Left cardiac atrium (tissue), 4 donors: ENCODE data around the gene ZNF219. TPM values are rescaled to one million over a fixed set of nuclear protein-coding genes. Genes with fewer than 3 reads are reported as not detected.
A peak's percentile ranks its signal among the peaks of the same experiment; 100 is the strongest.

Source experiments
- ATAC-seq, 2 donors: fragments of 200-7000 bp; cut with Tn5 transposase; one replicate each; pipeline ENCODE4 v1.9.1; 2020; ENCODE audit warnings: mild to moderate bottlenecking in 2 of 2, moderate library complexity in 2 of 2
- DNase-seq: peaks from one replicate; pipeline ENCODE4 v3.0.0-alpha.2; 2020
- intact Hi-C, 2 donors: fragments of 100-400 bp; cut with DNase I; formaldehyde crosslinking; loops; one replicate each; pipeline versions ENCODE4 v1.14.1 to v1.15.1; 2022 to 2023
- total RNA-seq, 2 donors: library from RNA; stranded (reverse); fragmentation: NEBNext Ultra II Directional; extraction: Animal tissue kit (Norgen Biotek cat#: 25700); gene quantifications; one replicate each; pipeline ENCODE4 v1.2.1, GENCODE V29; 2021
- donor health status: DM: no; HTN: yes; CAD: no.
- donor health status: DM: no; HTN: yes; CAD: no; lungs with severe emphysema.
- donor health status: DM: yes; HTN: yes; CAD: no.
- donor health status: Dilated cardiomyopathy.

ZNF219 gene
- total RNA-seq, 2 donors from 2014 or later: 38.3 to 44.4 TPM

GRCh38 chr14:21073921-21074320, 24.5 kb downstream of the ZNF219 start:
- DNase-seq: no peak
- no peak for ATAC-seq
- intact Hi-C loops: no loop called here

- DNase-seq: no peak
- ATAC-seq: no peak
- intact Hi-C loops: no loop called here
These were observed 25.6 kb downstream of the ZNF219 start for GRCh38 chr14:21072781-21073339.

GRCh38 chr14:21072031-21072473, 26.4 kb downstream of the ZNF219 start:
- DNase-seq (peak; percentile 53), ATAC-seq (peak; percentile 15 to 16)
- intact Hi-C loops: no loop called here

GRCh38 chr14:21071225-21072030, 27.0 kb downstream of the ZNF219 start:
- peak; percentile 90 for DNase-seq

GRCh38 chr14:21070610-21071224, 27.7 kb downstream of the ZNF219 start:
- intact Hi-C loops: no loop called here

More at GRCh38 chr14:21071225-21072030, 27.0 kb downstream of the ZNF219 start:
- intact Hi-C loops: no loop called here
- ATAC-seq: peak; percentile 57 to 79

GRCh38 chr14:21070083-21070609, 28.3 kb downstream of the ZNF219 start, which contains the start of gene ARHGEF40:
ARHGEF40 (plus strand) TSS chr14:21070304; CDS start chr14:21070397, 93 bp downstream.
- DNase-seq: peak; percentile 75
- intact Hi-C loops: no loop called here
- peak; percentile 60 to 68 for ATAC-seq

More at GRCh38 chr14:21070610-21071224, 27.7 kb downstream of the ZNF219 start:
- DNase-seq: peak; percentile 50
- peak; percentile 18 to 19 for ATAC-seq

GRCh38 chr14:21069388-21070082, 28.9 kb downstream of the ZNF219 start:
- intact Hi-C loops: loop anchor here (2.0 to 5.0 kb wide), 2 partner anchors 35 to 38 kb away; no protein-coding TSS in a partner anchor
- peak; percentile 57 for DNase-seq
- peak; percentile 17 to 21 for ATAC-seq

- ATAC-seq (peak; percentile 16 to 25), DNase-seq (peak; percentile 61)
- intact Hi-C loops: loop anchor here (2.0 to 5.0 kb wide), 2 partner anchors 36 to 39 kb away; no protein-coding TSS in a partner anchor
These were observed 29.7 kb downstream of the ZNF219 start for GRCh38 chr14:21068521-21069387.

- intact Hi-C loops: loop anchor here in 1 of 2 donors (5.0 kb wide), 1 partner anchor 40 kb away; no protein-coding TSS in a partner anchor
- DNase-seq (no peak), ATAC-seq (no peak)
These were observed 31.5 kb downstream of the ZNF219 start for GRCh38 chr14:21066882-21067502.

GRCh38 chr14:21063479-21063878, 35.0 kb downstream of the ZNF219 start:
- DNase-seq (no peak), ATAC-seq (peak; percentile 75 to 78)
- intact Hi-C loops: no loop called here

- ATAC-seq: no peak
- intact Hi-C loops: no loop called here
- no peak for DNase-seq
These were observed 37.1 kb downstream of the ZNF219 start for GRCh38 chr14:21061347-21061668.

- intact Hi-C loops: no loop called here
- ATAC-seq: peak in 1 of 2 donors; percentile 48
- DNase-seq: no peak
These were observed 37.7 kb downstream of the ZNF219 start for GRCh38 chr14:21060614-21061346.

- intact Hi-C loops: no loop called here
These were observed 38.4 kb downstream of the ZNF219 start for GRCh38 chr14:21059842-21060613.

GRCh38 chr14:21058903-21059302, 39.6 kb downstream of the ZNF219 start:
- intact Hi-C loops: no loop called here
- DNase-seq (no peak), ATAC-seq (no peak)

More at GRCh38 chr14:21059842-21060613, 38.4 kb downstream of the ZNF219 start:
- no peak for ATAC-seq
- DNase-seq: no peak

- intact Hi-C loops: no loop called here
- no peak for DNase-seq
- ATAC-seq: peak in 1 of 2 donors; percentile 51
These were observed 40.4 kb downstream of the ZNF219 start, which contains the start of gene RNASE8 for GRCh38 chr14:21057803-21058675. RNASE8 (plus strand) TSS chr14:21057822; CDS start chr14:21057893, 71 bp downstream.
